Stimulated activated CD8-positive, alpha-beta memory T cell treated with anti-CD3 and anti-CD28 coated beads, Interleukin-7, amount 100 ng/mL, for 24 hours (primary cell): ENCODE results near the gene DDX31.
A peak's percentile ranks its signal among the peaks of the same experiment; 100 is the strongest.

Source experiments
- DNase-seq: peaks from one replicate; pipeline ENCODE4 v3.0.0-alpha.2; 2020; ENCODE audit warnings: low read depth

DDX31 gene

DNA sequence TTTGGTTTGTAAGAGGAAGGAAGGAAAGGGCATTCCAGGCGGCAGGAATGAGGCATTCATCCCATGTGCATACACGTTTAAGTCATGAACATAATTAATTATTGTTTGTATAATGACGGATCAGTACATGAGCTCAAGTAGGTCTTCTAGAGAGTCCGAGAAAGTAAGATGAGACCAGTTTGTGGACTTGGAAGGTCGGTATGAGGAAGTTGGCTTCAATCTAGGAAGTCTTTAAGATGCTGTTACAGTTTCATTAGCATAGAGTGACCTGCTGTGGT, 2.6 kb upstream of the DDX31 start:
- no peak for DNase-seq

- no peak for DNase-seq
Measured at GRCh38 chr9:132671620-132672412, 2.0 kb upstream of the DDX31 start.

GRCh38 chr9:132670457-132671391, 941 bp upstream of the DDX31 start, which contains the start of gene GTF3C4:
Gene GTF3C4, plus strand, starts transcription at chr9:132670464. Its CDS starts 135 bp downstream, at chr9:132670599.
- peak; percentile 64 for DNase-seq

GRCh38 chr9:132669319-132669697, 475 bp downstream of the DDX31 start:
- no peak for DNase-seq

DNA sequence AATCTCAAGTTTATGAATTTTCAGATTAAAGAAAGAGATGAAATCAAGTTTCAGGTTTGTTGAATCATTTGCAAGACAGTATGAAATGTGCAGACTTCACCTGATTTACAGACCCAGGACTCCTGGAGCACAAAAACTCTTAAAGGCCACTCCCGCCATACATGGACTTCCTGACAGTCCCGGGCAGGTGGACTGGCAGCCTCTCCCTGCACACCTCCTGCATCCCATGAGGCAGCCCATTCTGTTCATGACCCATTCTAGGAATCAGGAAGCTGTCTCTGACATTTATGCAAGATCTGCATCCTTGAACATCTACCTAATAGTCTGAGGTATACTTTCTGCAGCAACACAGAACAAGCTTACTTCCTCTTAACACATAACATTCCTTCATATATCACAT, 5.9 kb downstream of the DDX31 start:
- DNase-seq: no peak

DNA sequence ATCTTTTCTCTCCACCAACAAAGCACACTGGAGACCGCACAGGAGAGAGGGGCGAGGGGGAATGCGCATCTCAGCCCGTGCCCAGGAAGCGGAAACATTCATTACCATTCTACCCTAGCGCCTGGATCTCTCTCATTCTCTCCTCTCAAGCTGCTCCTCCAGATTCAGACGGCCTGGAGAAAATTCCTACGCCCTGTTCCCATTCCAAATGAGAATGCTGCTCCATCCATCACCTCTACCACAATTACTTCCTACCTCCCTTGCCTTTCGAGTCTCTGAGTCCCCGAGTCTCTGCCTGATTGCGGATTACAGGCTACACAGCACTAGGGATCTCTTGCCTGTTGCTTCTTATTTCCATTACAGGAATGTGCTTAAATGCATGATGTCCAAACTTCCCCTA, 6.7 kb downstream of the DDX31 start:
- DNase-seq: no peak

DNA sequence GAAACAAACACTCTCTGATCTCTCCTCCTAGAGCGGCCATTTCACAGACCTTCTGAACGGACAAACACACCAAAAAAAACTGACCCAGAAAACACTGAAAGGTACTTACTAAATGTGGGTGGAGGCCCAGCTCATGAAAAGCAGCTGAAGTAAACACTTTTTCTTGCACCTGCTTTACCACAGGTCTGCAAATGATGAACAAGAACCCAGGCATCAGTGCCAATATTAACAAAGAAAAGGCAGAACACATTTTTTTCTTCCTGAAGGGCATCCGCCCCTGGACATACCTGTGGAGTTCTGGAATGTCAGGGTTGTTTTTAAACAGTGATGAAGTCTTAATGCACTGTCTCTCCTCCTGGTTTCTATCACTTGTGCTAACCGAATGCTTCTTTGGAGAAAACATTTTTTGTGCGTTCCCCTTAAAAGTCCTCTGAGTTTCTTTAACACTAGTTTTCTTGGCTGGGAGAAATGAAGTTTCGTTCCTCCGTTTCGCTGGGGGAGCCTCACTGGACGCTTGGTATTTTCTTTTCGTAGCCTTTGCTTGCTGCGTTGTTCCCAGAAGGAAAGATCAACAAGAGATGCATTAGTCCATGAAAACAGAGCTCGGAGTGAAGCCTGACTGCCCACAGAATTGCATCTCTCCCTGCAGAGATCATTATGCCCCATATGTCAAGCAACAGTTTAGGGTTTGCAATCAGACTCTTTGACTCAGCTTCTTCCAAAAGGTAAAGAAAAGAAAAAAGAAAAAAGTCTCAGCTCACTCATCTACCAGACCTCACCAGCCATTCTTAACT, 7.4 kb downstream of the DDX31 start:
- DNase-seq: no peak

DNA sequence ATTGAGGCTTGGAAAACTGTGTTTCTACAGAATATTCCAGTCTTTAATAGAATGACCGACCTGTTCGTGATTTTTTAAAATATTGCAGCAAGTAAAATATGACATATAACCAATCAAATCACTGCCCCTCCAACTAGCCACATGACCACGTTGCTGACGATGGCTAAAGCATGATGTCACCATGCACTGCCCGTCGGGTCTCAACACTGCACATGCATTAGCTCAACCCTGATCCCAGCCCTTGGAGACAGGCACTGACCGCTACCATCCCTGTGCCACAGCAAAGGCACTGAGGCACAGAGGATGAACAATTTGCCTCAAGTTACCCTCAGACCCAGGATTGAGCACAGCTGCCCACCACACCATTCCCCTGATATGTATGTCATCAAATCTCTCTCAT, 13.5 kb downstream of the DDX31 start:
- DNase-seq: no peak

GRCh38 chr9:132651259-132651658, 18.5 kb downstream of the DDX31 start:
- DNase-seq: no peak

DNA sequence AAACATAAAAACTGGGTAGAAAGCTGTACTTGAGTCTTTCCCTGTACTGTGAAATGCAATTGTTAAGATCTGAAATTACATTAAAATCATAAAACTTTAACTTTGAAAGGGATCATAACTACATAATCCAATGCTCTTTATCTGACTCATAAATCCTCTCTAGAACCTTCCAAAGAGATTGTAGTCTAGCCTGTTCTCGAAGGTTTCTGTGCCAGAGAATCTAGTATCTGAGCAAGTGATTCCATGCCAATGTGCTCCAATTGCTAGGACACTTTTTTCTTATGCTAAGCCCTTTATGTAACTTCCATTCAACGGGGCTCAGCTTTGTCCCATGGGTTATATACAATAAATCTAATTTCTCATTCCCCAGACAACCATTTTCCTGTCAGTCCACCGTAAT, 21.1 kb downstream of the DDX31 start:
- no peak for DNase-seq

- no peak for DNase-seq
Measured at GRCh38 chr9:132648283-132648682, 21.5 kb downstream of the DDX31 start.

DNA sequence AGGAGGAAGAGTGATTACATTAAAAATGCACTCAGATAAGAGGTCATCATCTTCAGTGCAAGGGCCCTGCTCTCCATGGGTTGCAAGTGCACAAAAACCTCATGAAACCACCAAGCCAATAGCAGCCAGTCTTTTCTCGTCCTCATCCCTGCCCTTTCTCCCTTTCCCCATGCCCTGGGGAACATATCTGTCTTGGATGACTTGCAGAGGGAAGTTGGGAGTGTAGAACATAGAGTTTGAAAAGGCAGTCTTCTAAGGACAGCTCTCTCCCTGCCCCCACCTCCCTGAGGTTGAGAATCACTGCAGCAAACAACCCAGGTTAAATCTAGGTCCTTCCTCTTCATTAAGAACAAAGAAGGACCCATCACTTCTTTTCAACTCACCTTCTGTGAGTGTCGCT, 22.0 kb downstream of the DDX31 start:
- DNase-seq: no peak

GRCh38 chr9:132647355-132647754, 22.4 kb downstream of the DDX31 start:
- no peak for DNase-seq

GRCh38 chr9:132646726-132647125, 23.1 kb downstream of the DDX31 start:
- no peak for DNase-seq

- DNase-seq: no peak
Measured at GRCh38 chr9:132645711-132646110, 24.1 kb downstream of the DDX31 start.

- DNase-seq: no peak
Measured at GRCh38 chr9:132645306-132645705, 24.5 kb downstream of the DDX31 start.

GRCh38 chr9:132644251-132644650, 25.5 kb downstream of the DDX31 start:
- DNase-seq: no peak

GRCh38 chr9:132641216-132641615, 28.6 kb downstream of the DDX31 start:
- DNase-seq: no peak

DNA sequence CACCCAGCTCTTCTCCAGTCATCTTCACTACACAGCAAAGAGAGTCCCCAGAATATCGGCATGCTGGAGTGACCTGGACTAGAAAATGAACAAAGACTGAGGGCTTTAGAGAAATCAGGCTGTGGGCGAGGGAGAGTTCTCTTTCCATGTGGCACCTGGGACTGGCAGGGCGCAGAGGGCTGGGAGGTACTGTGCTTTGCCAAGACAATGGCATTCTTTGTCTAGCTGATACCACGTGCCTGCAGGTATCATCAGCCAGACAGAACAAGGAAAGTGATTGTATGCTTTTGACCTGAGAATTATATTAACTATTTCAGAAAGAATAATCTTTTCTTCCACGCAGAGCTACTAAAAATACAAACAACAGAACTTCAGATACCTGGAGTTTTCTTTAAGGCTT, 30.5 kb downstream of the DDX31 start:
- DNase-seq: no peak

GRCh38 chr9:132638240-132638639, 31.5 kb downstream of the DDX31 start:
- DNase-seq: no peak

DNA sequence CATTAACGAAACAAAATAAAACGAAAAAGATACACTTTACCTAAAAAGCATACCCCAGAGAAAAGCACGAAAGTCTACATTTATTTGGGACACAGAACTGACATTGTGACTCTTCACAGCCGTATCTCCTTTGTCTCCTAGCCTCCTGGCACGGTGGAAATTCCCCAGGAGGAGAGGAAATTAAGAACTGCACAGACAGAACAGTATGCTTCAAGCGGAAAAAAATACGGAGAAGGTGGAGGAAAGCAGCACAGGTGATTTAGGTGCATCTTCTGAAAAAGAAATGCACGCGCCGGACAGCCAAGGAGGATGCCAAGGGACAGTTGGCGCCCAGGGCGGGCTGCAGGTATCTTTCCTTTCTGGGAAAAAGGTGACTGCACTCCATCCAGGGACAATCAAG, 32.0 kb downstream of the DDX31 start:
- no peak for DNase-seq

DNA sequence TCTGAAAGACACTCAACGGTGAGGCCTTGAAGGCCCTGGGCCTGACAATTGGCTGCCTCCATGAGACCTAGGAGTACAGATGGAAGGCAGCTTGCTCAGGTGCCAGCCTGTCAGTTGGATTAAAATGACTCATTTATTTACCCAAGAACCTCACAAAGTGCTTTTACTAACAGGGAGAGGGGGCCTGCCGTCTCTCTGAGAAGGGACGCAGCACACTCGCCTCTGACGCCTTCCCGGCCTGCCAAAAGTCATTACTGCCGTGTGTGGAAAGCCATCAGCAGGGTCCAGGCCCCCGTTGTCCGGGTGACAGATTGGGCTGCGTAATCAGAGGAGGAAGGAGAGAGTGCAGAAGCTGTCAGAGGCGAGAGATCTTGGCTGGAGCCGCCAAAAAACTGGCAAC, 32.4 kb downstream of the DDX31 start:
- no peak for DNase-seq

DNA sequence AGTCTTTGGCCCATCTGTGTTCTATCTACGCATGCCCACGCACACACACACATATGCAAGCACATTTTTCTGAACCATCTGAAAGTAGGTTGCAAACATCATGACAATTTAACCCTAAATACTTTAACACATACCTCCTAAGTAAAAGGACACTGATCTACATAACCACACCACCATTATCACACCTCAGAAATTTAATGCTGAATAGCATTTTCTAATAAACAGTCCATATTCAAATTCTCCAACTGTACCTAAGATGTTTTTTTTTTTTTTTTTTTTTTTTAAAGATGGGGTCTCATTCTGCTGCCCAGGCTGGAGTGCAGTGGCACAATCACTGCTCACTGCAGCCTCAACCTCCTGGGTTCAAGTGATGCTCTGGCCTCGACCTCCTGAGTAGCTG, 35.5 kb downstream of the DDX31 start:
- DNase-seq: no peak
